Activated T-helper 2 cell treated with anti-CD3 and anti-CD28 coated beads, Interferon-gamma antibody, Interleukin-2, Interleukin-4, amounts not matched to agents 10 μg/mL and 5 μg/mL and 100 μg/mL, durations not matched to agents 14 hours and 24 hours and 36 hours (primary cell): ENCODE results near the gene CAVIN1. TPM values are rescaled to one million over a fixed set of nuclear protein-coding genes. Genes with fewer than 3 reads are reported as not detected.
"Not testable (repeated sequence)": the region's sequence is repeated elsewhere in the genome, so short reads cannot be mapped to it uniquely, and the experiment has no call there.

Experiments used
- DNase-seq: peaks from one replicate; pipeline ENCODE4 v3.0.0; 2021; ENCODE audit warnings: low spot score
- H3K27ac Mint-ChIP-seq: one replicate; pipeline ENCODE4 v1.8.0; 2021; ENCODE audit warnings: mixed read lengths
- H3K27me3 Mint-ChIP-seq: one replicate; pipeline ENCODE4 v1.8.0; 2021; ENCODE audit warnings: low read depth, mixed read lengths
- H3K36me3 Mint-ChIP-seq: one replicate; pipeline ENCODE4 v1.8.0; 2021; ENCODE audit warnings: low read depth, mixed read lengths
- H3K4me1 Mint-ChIP-seq: one replicate; pipeline ENCODE4 v1.8.0; 2021; ENCODE audit warnings: low read depth, mixed read lengths
- H3K4me3 Mint-ChIP-seq: one replicate; pipeline ENCODE4 v1.8.0; 2021; ENCODE audit warnings: low read depth, mild to moderate bottlenecking, moderate library complexity, mixed read lengths
- H3K9me3 Mint-ChIP-seq: one replicate; pipeline ENCODE4 v1.8.0; 2021; ENCODE audit warnings: mixed read lengths
- intact Hi-C: fragments of 100-400 bp; cut with micrococcal nuclease; formaldehyde crosslinking; loops from one replicate; pipeline ENCODE4 v1.15.1; 2023
- total RNA-seq: library from RNA; stranded (reverse); gene quantifications from 2 replicates; pipeline ENCODE4 v1.2.3, GENCODE V29; 2022

Gene CAVIN1
- total RNA-seq, 1 donor from 2014 or later, result 3.8 TPM

DNA sequence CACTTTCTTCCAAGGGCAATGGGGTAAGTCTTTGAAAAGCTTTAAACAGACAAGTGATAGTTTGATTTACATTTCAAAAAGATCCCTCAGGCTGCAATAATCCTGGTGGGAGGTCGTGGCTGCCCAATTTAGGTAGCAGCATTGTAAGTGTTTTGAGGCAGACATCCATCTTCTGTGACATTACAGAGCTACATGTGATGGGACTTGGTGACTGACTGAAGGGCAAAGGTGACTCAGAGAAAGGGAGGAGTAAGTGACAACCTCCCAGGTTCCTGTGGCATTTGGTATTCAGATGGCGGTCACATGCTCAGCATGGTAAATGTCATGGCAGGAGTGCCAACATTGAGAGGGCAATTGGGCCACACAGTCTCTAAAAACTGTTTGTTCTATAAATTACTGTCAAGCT, 61.3 kb downstream of the CAVIN1 start:
- intact Hi-C loops, result no loop called here
- Mint-ChIP-seq H3K36me3 (peaks cover 54% of the 10 kb centered on the region), H3K4me3 (peak overlapping the region; percentile 33), H3K27ac (peak overlapping the region; percentile 90), H3K4me1 (peaks cover 70% of the 10 kb centered on the region), H3K27me3 (no peaks in the 10 kb centered on the region), H3K9me3 (no peaks in the 10 kb centered on the region)
- DNase-seq, result no peak

DNA sequence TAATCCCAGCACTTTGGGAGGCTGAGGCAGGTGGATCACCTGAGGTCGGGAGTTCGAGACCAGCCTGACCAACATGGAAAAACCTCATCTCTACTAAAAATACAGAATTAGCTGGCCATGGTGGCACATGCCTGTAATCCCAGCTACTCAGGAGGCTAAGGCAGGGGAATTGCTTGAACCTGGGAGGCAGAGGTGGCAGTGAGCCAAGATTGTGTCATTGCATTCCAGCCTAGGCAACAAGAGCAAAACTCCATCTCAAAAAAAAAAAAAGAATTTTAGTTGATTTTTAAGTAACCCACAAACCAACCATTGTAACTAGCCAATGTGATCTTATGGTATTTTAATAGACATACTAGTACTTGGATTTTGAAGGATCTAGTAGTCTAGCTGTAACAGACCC, 62.7 kb downstream of the CAVIN1 start:
- DNase-seq, H3K4me3 Mint-ChIP-seq, intact Hi-C loops, H3K27ac Mint-ChIP-seq, H3K9me3 Mint-ChIP-seq, H3K27me3 Mint-ChIP-seq: not testable (repeated sequence)
- peaks cover 68% of the 10 kb centered on the region for H3K4me1 Mint-ChIP-seq
- peaks cover 58% of the 10 kb centered on the region for H3K36me3 Mint-ChIP-seq

DNA sequence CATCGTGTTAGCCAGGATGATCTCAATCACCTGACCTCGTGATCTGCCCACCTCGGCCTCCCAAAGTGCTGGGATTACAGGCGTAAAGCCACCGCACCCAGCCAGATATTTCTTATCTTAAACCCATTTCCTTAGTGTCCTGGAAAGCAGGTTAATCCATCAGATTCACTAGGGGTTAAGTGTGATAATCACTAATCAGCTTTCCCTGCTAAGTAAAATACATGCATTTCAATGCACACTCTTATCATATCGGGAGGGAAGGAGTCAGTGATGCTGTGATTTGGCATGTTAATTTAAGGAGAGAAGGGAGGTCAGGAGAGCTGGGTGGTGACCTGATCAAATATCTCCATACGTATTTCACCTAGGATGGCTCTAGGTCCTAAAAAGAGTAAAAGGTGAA, 63.9 kb downstream of the CAVIN1 start:
- intact Hi-C loops, result no loop called here
- H3K4me1 Mint-ChIP-seq, result peaks cover 62% of the 10 kb centered on the region
- no peak overlapping the region for H3K27ac Mint-ChIP-seq
- no peaks in the 10 kb centered on the region for H3K9me3 Mint-ChIP-seq
- no peaks in the 10 kb centered on the region for H3K27me3 Mint-ChIP-seq
- H3K36me3 Mint-ChIP-seq, result peaks cover 50% of the 10 kb centered on the region
- no peak overlapping the region for H3K4me3 Mint-ChIP-seq
- DNase-seq, result no peak

DNA sequence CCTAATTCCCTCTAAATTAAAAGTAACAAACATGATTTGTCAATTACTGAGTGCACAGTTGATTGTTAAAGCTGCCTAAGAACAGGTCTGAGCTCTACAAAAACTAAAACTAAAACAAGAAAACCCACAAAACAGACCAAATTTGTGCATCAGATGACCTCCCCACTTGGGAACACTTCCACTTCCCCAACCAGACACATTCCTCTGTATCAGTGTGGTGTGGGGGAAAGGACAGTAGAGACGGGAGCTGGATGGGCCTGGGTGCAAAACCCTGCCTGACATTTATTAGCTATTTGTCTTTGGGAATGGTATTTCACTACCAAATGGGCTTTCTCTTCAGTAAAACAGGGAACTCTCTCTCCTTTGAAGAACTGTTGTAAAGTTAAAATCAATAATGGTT, 64.6 kb downstream of the CAVIN1 start:
- peaks cover 46% of the 10 kb centered on the region for H3K36me3 Mint-ChIP-seq
- no peaks in the 10 kb centered on the region for H3K9me3 Mint-ChIP-seq
- no peak overlapping the region for H3K4me3 Mint-ChIP-seq
- peak overlapping the region; percentile 58 for H3K27ac Mint-ChIP-seq
- no peak for DNase-seq
- H3K4me1 Mint-ChIP-seq, result peaks cover 58% of the 10 kb centered on the region
- H3K27me3 Mint-ChIP-seq, result no peaks in the 10 kb centered on the region
- intact Hi-C loops, result no loop called here

DNA sequence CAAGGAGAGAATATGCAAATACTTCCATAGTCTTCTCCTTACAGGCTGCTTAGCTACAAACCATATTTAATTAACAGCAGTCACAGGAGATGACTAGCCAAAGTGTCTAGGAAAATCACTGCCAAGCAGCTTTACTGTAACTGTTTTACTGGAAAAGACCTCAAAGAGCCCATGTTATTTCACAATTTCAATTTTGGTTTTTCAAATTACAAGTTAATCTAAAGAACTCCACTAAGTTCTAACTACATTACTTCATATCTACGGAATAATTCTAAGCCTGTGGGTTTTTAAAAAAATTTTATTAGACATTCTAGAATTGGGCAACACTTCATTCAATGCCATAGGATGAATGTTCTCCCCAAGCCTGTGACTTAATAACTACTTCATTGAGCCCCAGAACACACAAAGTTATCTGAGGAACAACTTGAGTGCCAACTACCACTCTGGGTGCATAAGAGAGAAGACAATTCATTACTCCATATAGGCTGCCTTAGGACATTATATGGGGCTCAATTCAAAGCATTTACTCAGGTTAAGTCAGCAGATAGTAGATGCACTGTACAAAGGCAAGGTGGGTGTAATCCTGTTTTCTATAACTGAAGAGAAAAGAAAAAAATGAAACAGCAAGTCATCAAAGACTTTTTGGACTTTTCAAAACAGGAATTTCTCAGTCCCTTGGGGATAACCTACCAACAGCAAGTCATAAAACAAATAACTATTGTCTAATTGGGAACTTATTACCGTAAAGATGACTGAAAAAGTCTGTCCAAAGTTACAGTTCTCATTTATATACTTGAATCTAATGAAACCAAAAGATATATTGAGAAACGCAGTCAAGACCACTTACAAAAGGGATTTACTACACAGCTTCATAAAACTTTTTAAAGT, 67.9 kb downstream of the CAVIN1 start:
- H3K4me1 Mint-ChIP-seq, result peaks cover 39% of the 10 kb centered on the region
- no peaks in the 10 kb centered on the region for H3K27me3 Mint-ChIP-seq
- no peaks in the 10 kb centered on the region for H3K9me3 Mint-ChIP-seq
- peaks cover 32% of the 10 kb centered on the region for H3K36me3 Mint-ChIP-seq
- H3K27ac Mint-ChIP-seq, result peak overlapping the region; percentile 52
- no peak overlapping the region for H3K4me3 Mint-ChIP-seq
- no peak for DNase-seq
- intact Hi-C loops, result no loop called here

Other genes starting within 250 kb of the CAVIN1 start
- 0.44 and 0.64 TPM in 2 replicates for gene KCNH4, start 242.1 kb downstream of the CAVIN1 start, total RNA-seq
- not detected in 2 replicates for gene HCRT, start 237.8 kb downstream of the CAVIN1 start, total RNA-seq
- gene GHDC, start 228.8 kb downstream of the CAVIN1 start, total RNA-seq, result 16.5 and 17.6 TPM in 2 replicates
- gene STAT5B, start 146.9 kb downstream of the CAVIN1 start, total RNA-seq, result 162 and 164 TPM in 2 replicates
- gene STAT5A, start 134.8 kb downstream of the CAVIN1 start, total RNA-seq, result 288 and 302 TPM in 2 replicates
- 250 and 262 TPM in 2 replicates for gene STAT3, start 34.8 kb downstream of the CAVIN1 start, total RNA-seq
- 16.0 and 17.5 TPM in 2 replicates for gene ATP6V0A1, start 35.6 kb upstream of the CAVIN1 start, total RNA-seq
- gene NAGLU, start 113.0 kb upstream of the CAVIN1 start, total RNA-seq, result 17.4 and 19.9 TPM in 2 replicates
- 0.91 and 1.4 TPM in 2 replicates for gene HSD17B1, start 129.7 kb upstream of the CAVIN1 start, total RNA-seq
- gene COASY, start 138.9 kb upstream of the CAVIN1 start, total RNA-seq, result 90.6 and 91.6 TPM in 2 replicates
- gene MLX, start 143.8 kb upstream of the CAVIN1 start, total RNA-seq, result 54.8 and 60.0 TPM in 2 replicates
- 23.3 and 26.6 TPM in 2 replicates for gene PSMC3IP, start 154.5 kb upstream of the CAVIN1 start, total RNA-seq
- 37.7 and 39.0 TPM in 2 replicates for gene RETREG3, start 186.1 kb upstream of the CAVIN1 start, total RNA-seq
- 85.5 and 94.9 TPM in 2 replicates for gene TUBG1, start 186.4 kb upstream of the CAVIN1 start, total RNA-seq
- 12.2 and 12.6 TPM in 2 replicates for gene TUBG2, start 236.0 kb upstream of the CAVIN1 start, total RNA-seq